Measurements from ENCODE around the gene UGT1A1.
"Not testable (repeated sequence)": the region's sequence is repeated elsewhere in the genome, so short reads cannot be mapped to it uniquely, and the experiment has no call there.

The UGT1A1 gene

DNA sequence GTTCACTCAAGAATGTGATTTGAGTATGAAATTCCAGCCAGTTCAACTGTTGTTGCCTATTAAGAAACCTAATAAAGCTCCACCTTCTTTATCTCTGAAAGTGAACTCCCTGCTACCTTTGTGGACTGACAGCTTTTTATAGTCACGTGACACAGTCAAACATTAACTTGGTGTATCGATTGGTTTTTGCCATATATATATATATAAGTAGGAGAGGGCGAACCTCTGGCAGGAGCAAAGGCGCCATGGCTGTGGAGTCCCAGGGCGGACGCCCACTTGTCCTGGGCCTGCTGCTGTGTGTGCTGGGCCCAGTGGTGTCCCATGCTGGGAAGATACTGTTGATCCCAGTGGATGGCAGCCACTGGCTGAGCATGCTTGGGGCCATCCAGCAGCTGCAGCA is at the start of gene UGT1A1:
UGT1A1 (plus strand) TSS at position 228 of the 400 bp plus-strand sequence; CDS start at position 246, 18 bp downstream.
- DNase-seq: no peak

DNA sequence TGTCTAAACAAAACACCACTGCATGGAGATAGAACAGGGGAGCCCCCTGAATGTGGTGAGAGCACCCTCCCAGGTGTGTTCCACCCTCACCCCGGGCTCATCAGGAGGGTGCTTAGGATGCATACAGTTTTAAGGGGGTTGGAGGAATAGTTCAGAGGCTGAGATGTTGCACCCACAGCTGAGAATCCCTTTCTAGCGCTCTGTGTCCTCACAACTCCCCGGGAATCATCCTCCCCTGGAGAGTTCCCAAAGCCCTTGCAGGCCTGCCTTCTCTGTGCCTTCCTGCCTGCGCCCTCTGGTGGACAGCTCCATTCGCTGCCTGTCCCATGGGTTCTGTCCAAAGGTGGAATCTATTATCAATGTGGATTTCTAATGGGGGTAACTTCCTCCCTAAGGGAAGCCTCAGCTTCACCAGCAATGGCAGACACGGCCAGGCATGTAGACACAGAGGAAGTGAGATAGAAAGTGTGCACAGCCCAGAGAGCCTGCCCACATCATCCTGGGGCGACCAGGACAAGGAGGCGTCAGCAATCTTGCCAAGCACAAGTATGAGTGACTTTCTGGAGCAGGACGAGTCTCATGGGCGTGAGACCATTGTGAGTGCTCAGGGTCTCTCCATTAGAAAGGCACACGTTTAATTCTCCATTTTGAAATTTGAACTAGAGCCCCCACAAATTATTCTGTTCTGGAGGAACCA is 48.6 kb upstream of the UGT1A1 start:
- DNase-seq: no peak

DNA sequence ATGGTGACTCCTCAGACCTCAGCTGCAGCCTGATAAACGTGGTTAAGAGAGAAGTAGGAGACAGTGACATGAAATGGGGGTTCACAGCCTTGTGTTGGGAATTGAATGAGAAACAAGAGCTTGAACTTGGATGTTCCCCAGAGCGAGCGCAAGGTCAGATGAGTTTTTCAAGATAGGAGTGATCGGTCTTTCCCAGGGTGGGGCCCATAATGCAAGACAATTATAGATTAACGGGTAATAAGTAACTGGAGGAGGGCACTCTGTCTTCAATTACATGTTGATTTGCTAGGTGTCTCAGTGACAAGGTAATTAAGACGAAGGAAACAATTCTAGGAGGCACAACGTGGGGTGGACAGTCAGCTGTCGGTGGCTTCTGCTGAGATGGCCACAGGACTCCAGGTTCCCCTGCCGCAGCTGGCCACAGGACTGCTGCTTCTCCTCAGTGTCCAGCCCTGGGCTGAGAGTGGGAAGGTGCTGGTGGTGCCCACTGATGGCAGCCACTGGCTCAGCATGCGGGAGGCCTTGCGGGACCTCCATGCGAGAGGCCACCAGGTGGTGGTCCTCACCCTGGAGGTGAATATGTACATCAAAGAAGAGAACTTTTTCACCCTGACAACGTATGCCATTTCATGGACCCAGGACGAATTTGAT is 47.3 kb upstream of the UGT1A1 start, which contains the start of gene UGT1A5:
UGT1A5 (plus strand) TSS at position 297 of the 651 bp plus-strand sequence; CDS start at position 382, 85 bp downstream.
- DNase-seq: no peak

GRCh38 chr2:233713262-233713615 is 46.8 kb upstream of the UGT1A1 start:
- DNase-seq: no peak

DNA sequence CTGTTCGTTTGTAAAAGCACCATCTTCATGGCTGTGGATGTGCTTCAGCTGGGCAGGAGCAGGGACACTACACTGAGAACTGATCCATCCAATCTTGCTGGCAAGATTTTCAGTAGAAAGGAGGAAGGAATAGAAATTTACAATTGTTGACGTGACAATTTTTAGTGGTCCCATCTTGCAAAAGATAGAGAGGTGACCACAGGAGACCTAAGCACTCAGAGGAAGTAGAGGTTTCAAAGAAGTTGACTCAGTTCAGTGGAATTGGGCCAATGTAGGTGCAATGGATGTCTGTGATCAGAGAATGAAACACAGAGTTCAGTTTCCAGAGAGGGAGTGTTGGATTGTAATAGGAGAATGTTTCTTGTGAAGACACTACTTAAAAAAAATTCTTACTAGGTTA is 45.9 kb upstream of the UGT1A1 start:
- no peak for DNase-seq

DNA sequence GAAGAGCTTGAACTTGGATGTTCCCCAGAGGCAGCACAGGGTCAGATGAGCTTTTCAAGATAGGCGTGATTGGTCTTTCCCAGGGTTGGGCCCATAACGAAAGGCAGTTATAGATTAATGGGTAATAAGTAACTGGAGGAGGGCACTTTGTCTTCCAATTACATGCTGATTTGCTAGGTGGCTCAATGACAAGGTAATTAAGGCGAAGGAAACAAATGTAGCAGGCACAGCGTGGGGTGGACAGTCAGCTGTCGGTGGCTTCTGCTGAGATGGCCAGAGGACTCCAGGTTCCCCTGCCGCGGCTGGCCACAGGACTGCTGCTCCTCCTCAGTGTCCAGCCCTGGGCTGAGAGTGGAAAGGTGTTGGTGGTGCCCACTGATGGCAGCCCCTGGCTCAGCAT is 41.5 kb upstream of the UGT1A1 start, which contains the start of gene UGT1A4:
UGT1A4 (plus strand) TSS at position 185 of the 400 bp plus-strand sequence; CDS start at position 270, 85 bp downstream.
- DNase-seq: no peak

DNA sequence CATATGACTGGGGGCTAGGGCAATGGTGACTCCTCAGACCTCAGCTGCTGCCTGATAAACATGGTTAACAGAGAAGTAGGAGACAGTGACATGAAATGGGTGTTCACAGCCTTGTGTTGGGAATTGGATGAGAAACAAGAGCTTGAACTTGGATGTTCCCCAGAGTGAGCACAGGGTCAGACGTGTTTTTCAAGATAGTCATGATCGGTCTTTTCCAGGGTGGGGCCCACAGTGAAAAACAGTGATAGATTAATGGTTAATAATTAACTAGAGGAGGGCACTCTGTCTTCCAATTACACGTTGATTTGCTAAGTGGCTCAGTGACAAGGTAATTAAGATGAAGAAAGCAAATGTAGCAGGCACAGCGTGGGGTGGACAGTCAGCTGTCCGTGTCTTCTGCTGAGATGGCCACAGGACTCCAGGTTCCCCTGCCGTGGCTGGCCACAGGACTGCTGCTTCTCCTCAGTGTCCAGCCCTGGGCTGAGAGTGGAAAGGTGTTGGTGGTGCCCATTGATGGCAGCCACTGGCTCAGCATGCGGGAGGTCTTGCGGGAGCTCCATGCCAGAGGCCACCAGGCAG is 31.3 kb upstream of the UGT1A1 start, which contains the start of gene UGT1A3:
UGT1A3 (plus strand) TSS at position 320 of the 579 bp plus-strand sequence; CDS start at position 405, 85 bp downstream.
- DNase-seq: no peak

- not testable (repeated sequence) for DNase-seq
Observed at GRCh38 chr2:233736868-233737653, 23.0 kb upstream of the UGT1A1 start.

DNA sequence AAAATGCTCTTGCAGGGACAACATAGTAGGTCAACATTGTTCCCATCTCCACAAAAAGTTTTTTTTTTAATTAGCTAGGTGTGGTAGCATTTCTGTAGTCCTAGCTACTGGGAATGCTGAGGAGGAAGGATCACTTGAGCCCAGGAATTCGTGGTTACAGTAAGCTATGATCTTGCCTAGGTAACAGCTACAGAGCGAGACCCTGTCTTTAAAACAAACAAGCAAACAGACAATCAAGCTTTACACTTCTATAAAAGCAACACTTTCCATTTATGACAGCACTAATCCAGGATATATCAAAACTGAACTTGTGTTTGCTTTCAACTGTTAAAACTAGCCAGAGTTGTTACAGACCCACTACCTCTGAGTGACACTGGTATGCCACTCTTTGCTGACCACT is 19.2 kb upstream of the UGT1A1 start:
- DNase-seq: no peak

- DNase-seq: no peak
Observed at GRCh38 chr2:233743464-233744259, 16.4 kb upstream of the UGT1A1 start.

- DNase-seq: no peak
Observed at GRCh38 chr2:233745073-233745755, 14.9 kb upstream of the UGT1A1 start.

- DNase-seq: not testable (repeated sequence)
Observed at GRCh38 chr2:233745838-233746237, 14.2 kb upstream of the UGT1A1 start.

DNA sequence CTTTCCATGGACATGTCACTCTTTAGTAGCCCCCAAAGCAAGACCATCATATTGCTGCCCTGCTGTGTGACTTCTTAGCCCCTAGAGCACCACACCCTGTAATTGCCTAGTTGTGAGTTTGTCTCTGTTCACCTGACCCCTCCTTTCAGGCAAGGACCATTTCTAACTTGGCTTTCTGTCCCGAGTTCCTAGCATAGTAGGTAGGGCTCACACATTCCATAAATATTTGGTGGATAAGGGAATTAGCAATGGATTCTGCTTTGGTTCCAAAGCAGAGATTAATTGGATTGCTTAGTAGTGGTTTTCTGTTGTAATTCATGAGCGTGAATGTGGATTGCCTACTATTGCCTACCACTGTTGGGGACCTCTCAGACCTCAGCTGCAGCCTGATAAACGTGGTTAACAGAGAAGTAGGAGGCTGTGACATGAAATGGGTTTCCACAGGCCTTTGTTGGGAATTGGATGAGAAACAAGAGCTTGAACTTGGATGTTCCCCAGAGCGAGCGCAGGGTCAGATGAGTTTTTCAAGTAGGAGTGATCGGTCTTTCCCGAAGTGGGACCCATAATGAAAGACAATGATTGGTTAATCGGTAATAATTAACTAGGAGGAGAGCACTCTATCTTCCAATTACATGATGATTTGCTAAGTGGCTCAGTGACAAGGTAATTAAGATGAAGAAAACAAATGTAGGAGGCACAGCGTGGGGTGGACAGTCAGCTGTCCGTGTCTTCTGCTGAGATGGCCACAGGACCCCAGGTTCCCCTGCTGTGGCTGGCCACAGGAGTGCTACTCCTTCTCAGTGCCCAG is 13.4 kb upstream of the UGT1A1 start:
- DNase-seq: no peak

DNA sequence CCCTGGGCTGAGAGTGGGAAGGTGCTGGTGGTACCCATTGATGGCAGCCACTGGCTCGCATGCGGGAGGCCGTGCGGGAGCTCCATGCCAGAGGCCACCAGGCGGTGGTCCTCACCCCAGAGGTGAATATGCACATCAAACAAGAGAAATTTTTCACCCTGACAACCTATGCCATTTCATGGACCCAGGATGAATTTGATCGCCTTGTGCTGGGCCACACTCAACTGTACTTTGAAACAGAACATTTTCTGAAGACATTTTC is 12.9 kb upstream of the UGT1A1 start:
- no peak for DNase-seq

DNA sequence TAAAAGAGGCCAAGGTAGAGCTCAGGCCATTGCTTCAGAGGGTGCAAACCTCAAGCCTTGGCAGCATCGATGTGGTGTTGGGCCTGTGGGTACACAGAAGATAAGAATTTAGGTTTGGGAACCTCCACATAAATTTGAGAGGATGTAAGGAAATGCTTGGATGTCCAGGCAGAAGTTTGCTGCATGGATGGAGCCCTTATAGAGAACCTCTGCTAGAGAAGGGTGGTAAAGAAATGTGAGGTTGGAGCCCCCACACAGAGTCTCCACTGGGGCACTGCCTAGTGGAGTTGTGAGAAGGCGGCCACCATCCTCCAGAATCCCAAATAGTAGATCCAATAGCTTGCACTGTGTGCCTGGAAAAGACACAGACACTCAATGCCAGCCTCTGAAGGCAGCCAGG is 9.4 kb upstream of the UGT1A1 start:
- DNase-seq: not testable (repeated sequence)

DNA sequence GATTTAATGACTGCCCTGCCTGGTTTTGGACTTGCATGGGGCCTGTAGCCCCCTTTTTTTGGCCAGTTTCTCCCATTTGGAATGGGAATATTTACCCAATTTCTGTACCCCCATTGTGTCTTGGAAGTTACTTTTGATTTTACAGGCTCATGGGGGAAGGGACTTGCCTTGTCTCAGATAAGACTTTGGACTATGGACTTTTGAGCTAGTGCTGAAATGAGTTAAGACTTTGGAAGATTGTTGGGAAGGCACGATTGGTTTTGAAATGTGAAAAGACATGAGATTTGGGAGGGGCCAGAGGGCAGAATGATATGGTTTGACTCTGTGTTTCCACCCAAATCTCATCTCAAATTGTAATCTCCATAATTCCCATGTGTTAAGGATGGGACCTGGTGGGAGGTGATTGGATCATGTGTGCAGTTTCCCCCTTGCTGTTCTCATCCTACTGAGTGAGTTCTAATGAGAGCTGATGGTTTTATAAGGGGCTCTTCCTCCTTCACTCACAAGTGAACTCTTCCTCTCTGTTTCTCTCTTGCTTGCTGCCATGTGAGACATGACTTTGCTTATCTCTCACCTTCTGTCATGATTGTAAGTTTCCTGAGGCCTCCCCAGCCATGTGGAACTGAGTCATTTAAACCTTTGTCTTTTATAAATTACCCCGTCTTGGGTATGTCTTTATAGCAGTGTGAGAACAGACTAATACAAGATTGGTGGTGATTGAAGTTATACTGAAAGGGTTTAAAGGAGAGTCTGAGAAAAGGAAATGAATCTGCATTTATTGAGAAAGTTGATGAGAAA is 8.7 kb upstream of the UGT1A1 start:
- not testable (repeated sequence) for DNase-seq

- DNase-seq: no peak
Observed at GRCh38 chr2:233754872-233755611, 5.0 kb upstream of the UGT1A1 start.

GRCh38 chr2:233756429-233757081 is 3.5 kb upstream of the UGT1A1 start:
- DNase-seq: no peak

- no peak for DNase-seq
Observed at GRCh38 chr2:233758141-233758540, 1.9 kb upstream of the UGT1A1 start.
